CD4-positive, alpha-beta T cell (primary cell): ENCODE data around the gene SFMBT2. TPM values are rescaled to one million over a fixed set of nuclear protein-coding genes. Genes with fewer than 3 reads are reported as not detected.

ENCODE experiments used
- ATAC-seq: fragments of 200-7000 bp; cut with Tn5 transposase; one replicate; pipeline ENCODE4 v1.10.0; 2022; ENCODE audit warnings: mild to moderate bottlenecking; ENCODE audit not compliant: poor library complexity
- CTCF ChIA-PET: fragments of 350-600 bp; sonication (Branson Sonifier 250); formaldehyde crosslinking; loops from one replicate; lab custom pipeline; 2021; ENCODE audit warnings: antibody characterized with exemption, inconsistent platforms; lab: Charles Lee
- POLR2A ChIA-PET: fragments of 350-600 bp; sonication (Branson Sonifier 250); formaldehyde crosslinking; loops from one replicate; lab custom pipeline; 2021; ENCODE audit warnings: antibody characterized with exemption, inconsistent platforms; lab: Charles Lee
- DNase-seq, 14 experiments: peaks; one replicate each; pipeline ENCODE4 v3.0.0-alpha.2; 2013 to 2020; ENCODE audit warnings: mixed read lengths in 2 of 14
- H3K27ac ChIP-seq, 2 donors: one replicate each; pipeline versions ENCODE4 v1.5.1 to v1.7.0; 2013; ENCODE audit warnings: low read length in 2 of 2, low read depth in 1 of 2, mild to moderate bottlenecking in 1 of 2
- H3K27me3 ChIP-seq, 2 experiments: 1 replicate in 1 of 2; 2 replicates in 1 of 2; pipeline versions ENCODE4 v1.6.1 to v1.7.0; 2013; ENCODE audit warnings: low read length in 2 of 2, control low read depth in 1 of 2, mild to moderate bottlenecking in 1 of 2, moderate library complexity in 1 of 2; ENCODE audit not compliant: insufficient read depth in 2 of 2, control insufficient read depth in 1 of 2
- H3K36me3 ChIP-seq: one replicate; pipeline ENCODE4 v1.6.1; 2013; ENCODE audit warnings: low read length, control low read depth; ENCODE audit not compliant: insufficient read depth
- H3K4me1 ChIP-seq: one replicate; pipeline ENCODE4 v1.6.1; 2013; ENCODE audit warnings: low read length, control low read depth; ENCODE audit not compliant: insufficient read depth
- H3K4me3 ChIP-seq: one replicate; pipeline ENCODE4 v1.5.1; 2013; ENCODE audit warnings: mild to moderate bottlenecking, low read length, moderate library complexity
- H3K9me3 ChIP-seq, 2 experiments: 1 replicate in 1 of 2; 2 replicates in 1 of 2; pipeline versions ENCODE4 v1.6.1 to v1.7.0; 2013; ENCODE audit warnings: low read length in 2 of 2, mild to moderate bottlenecking in 2 of 2, control low read depth in 1 of 2, moderate library complexity in 1 of 2; ENCODE audit not compliant: control insufficient read depth in 1 of 2, insufficient read depth in 1 of 2
- H3K27ac Mint-ChIP-seq: one replicate; pipeline ENCODE4 v1.8.0; 2020; ENCODE audit warnings: mixed read lengths
- H3K27me3 Mint-ChIP-seq: one replicate; pipeline ENCODE4 v1.8.0; 2021; ENCODE audit warnings: mixed read lengths
- H3K36me3 Mint-ChIP-seq: one replicate; pipeline ENCODE4 v1.8.0; 2021; ENCODE audit warnings: low read depth, mixed read lengths
- H3K4me1 Mint-ChIP-seq: one replicate; pipeline ENCODE4 v1.8.0; 2021; ENCODE audit warnings: low read depth, mixed read lengths
- H3K4me3 Mint-ChIP-seq: one replicate; pipeline ENCODE4 v1.8.0; 2020; ENCODE audit warnings: mild to moderate bottlenecking, mixed read lengths
- H3K9me3 Mint-ChIP-seq: one replicate; pipeline ENCODE4 v1.8.0; 2020; ENCODE audit warnings: mixed read lengths
- CTCF ChIP-seq: fragments of 200-600 bp; IDR thresholded peaks from one replicate; pipeline ENCODE4 v1.8.0; 2022; ENCODE audit warnings: antibody characterized with exemption, mild to moderate bottlenecking
- intact Hi-C, 2 experiments: fragments of 100-400 bp; cut with DNase I in 1 of 2; cut with micrococcal nuclease in 1 of 2; formaldehyde crosslinking; loops; one replicate each; pipeline versions ENCODE4 v1.15.1 to v1.9.0; 2023 to 2025; cut with DNase I, micrococcal nuclease
- total RNA-seq, 174 experiments: library from RNA in 2 of 174; stranded (reverse) in 2 of 174; gene quantifications; one replicate each; pipeline ENCODE4 v1.2.3 and lab custom pipeline; 2021 to 2026

SFMBT2 gene
- total RNA-seq, 2 experiments from 2014 or later = 41.0 to 42.0 TPM

- no peak for ATAC-seq
- no peak overlapping the region for H3K4me3 Mint-ChIP-seq
- Histone ChIP-seq H3K4me3 (no peak overlapping the region), H3K27ac (no peak overlapping the region), H3K36me3 (peaks cover 15% of the 10 kb centered on the region), H3K27me3 (no peaks in the 10 kb centered on the region), H3K9me3 (peaks cover 22 to 28% of the 10 kb centered on the region in 2 experiments), H3K4me1 (peaks cover 4% of the 10 kb centered on the region)
- intact Hi-C loops = no loop called here
- H3K27ac Mint-ChIP-seq = no peak overlapping the region
- no peak for DNase-seq
- ChIA-PET POLR2A (no interaction called here), CTCF (no interaction called here)
- TF ChIP-seq CTCF = no peak
- H3K36me3 Mint-ChIP-seq = peaks cover 88% of the 10 kb centered on the region
- H3K27me3 Mint-ChIP-seq = no peaks in the 10 kb centered on the region
- H3K9me3 Mint-ChIP-seq = peaks cover 13% of the 10 kb centered on the region
- peaks cover 33% of the 10 kb centered on the region for H3K4me1 Mint-ChIP-seq
Observed at GRCh38 chr10:7327885-7328284, 82.9 kb downstream of the SFMBT2 start.

GRCh38 chr10:7322623-7323022, 88.2 kb downstream of the SFMBT2 start:
- H3K27me3 ChIP-seq = no peaks in the 10 kb centered on the region
- peaks cover 43% of the 10 kb centered on the region for H3K4me1 Mint-ChIP-seq
- peaks cover 15 to 17% of the 10 kb centered on the region in 2 experiments for H3K9me3 ChIP-seq
- TF ChIP-seq CTCF = no peak
- H3K4me3 Mint-ChIP-seq = no peak overlapping the region
- H3K9me3 Mint-ChIP-seq = peaks cover 11% of the 10 kb centered on the region
- peaks cover 18% of the 10 kb centered on the region for H3K4me1 ChIP-seq
- no peak overlapping the region for H3K27ac ChIP-seq
- H3K36me3 Mint-ChIP-seq = peaks cover 79% of the 10 kb centered on the region
- no peak overlapping the region for H3K4me3 ChIP-seq
- intact Hi-C loops = no loop called here
- CTCF ChIA-PET = interaction anchor here (0.7 kb wide), 1 partner anchor 399 kb away, joined by 3 read pairs; no protein-coding TSS in a partner anchor
- POLR2A ChIA-PET = interaction anchor here (0.6 kb wide), 1 partner anchor 729 kb away, joined by 3 read pairs; no protein-coding TSS in a partner anchor
- no peak for DNase-seq
- no peaks in the 10 kb centered on the region for H3K27me3 Mint-ChIP-seq
- ATAC-seq = no peak
- H3K27ac Mint-ChIP-seq = no peak overlapping the region
- no peaks in the 10 kb centered on the region for H3K36me3 ChIP-seq

GRCh38 chr10:7320072-7320471, 90.8 kb downstream of the SFMBT2 start:
- no peak for ATAC-seq

More at GRCh38 chr10:7320072-7320471, 90.8 kb downstream of the SFMBT2 start:
- H3K4me1 Mint-ChIP-seq = peaks cover 65% of the 10 kb centered on the region
- peaks cover 10 to 11% of the 10 kb centered on the region in 2 experiments for H3K9me3 ChIP-seq
- ChIA-PET CTCF (no interaction called here), POLR2A (no interaction called here)
- peaks cover 26% of the 10 kb centered on the region for H3K4me1 ChIP-seq
- H3K36me3 Mint-ChIP-seq = peaks cover 66% of the 10 kb centered on the region
- peak in 2 of 14 experiments; percentile 12 to 32 for DNase-seq
- H3K9me3 Mint-ChIP-seq = peaks cover 11% of the 10 kb centered on the region
- no peaks in the 10 kb centered on the region for H3K36me3 ChIP-seq
- no peak overlapping the region for H3K27ac ChIP-seq
- H3K27ac Mint-ChIP-seq = peak overlapping the region; percentile 63
- H3K4me3 Mint-ChIP-seq = peak overlapping the region; percentile 13
- H3K27me3 Mint-ChIP-seq = no peaks in the 10 kb centered on the region
- no peak overlapping the region for H3K4me3 ChIP-seq
- no peak for TF ChIP-seq CTCF
- intact Hi-C loops = no loop called here
- no peaks in the 10 kb centered on the region for H3K27me3 ChIP-seq
